ENCODE results near the gene CLEC7A. TPM values are rescaled to one million over a fixed set of nuclear protein-coding genes. Genes with fewer than 3 reads are reported as not detected.

The CLEC7A gene
- total RNA-seq, 1 experiment from 2014 or later: not detected

DNA sequence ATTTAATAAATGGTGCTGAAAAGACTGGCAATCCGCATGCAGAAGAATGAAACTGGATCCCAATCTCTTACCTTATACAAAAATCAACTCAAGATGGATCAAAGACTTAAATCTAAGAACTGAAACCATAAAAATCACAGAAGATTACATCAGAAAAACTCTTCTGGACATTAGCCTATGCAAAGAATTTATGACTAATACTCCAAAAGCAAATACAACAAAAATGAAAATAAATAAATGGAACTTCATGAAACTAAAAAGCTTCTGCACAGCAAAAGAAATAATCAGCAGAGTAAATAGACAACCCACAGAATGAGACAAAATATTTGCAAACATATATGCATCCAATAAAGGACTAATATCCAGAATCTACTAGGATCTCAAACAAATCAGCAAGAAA, 16.9 kb downstream of the CLEC7A start:
- Histone ChIP-seq H3K9ac (ENCODE audit: low read length) (no peak overlapping the region), H3K79me2 (ENCODE audit: insufficient read depth, low read length) (no peaks in the 10 kb centered on the region), H3K4me2 (ENCODE audit: low read length) (no peak overlapping the region), H3K4me3 (replicated peaks in 1 of 2; ENCODE audit: low read depth in 1 of 2, low read length in 2 of 2) (no peak overlapping the region), H3K27ac (ENCODE audit: low read depth, low read length) (no peak overlapping the region), H3K9me2 (ENCODE audit: insufficient read depth) (no peaks in the 10 kb centered on the region), H3K27me3 (ENCODE audit: insufficient read depth, low read length) (no peaks in the 10 kb centered on the region), H2AFZ (ENCODE audit: low read depth, low read length, poor library complexity, severe bottlenecking) (no peak overlapping the region), H3K36me3 (ENCODE audit: control insufficient read depth in 1 of 2, insufficient read depth in 2 of 2, low read length in 2 of 2) (no peaks in the 10 kb centered on the region), H4K20me1 (ENCODE audit: insufficient read depth) (no peaks in the 10 kb centered on the region), H3K9me3 (ENCODE audit: control insufficient read depth in 1 of 2, insufficient read depth in 1 of 2, low read depth in 1 of 2, low read length in 2 of 2) (no peaks in the 10 kb centered on the region), H3K4me1 (ENCODE audit: control insufficient read depth in 1 of 2, insufficient read depth in 2 of 2, low read length in 2 of 2) (no peaks in the 10 kb centered on the region)
- ATAC-seq (no peak), DNase-seq (ENCODE audit: low read depth, low spot score) (no peak)
- POLR2A ChIA-PET: no interaction called here
- TF ChIP-seq RAD21 (IDR thresholded peaks at IDR 0.05; ENCODE audit: low read depth) (no peak), CEBPB (IDR thresholded peaks at IDR 0.05; ENCODE audit: low read depth) (no peak), POLR2A (IDR thresholded peaks at IDR 0.05; ENCODE audit: borderline replicate concordance, extremely low read depth, insufficient read depth, insufficient read length) (no peak), YY1 (IDR thresholded peaks at IDR 0.05; ENCODE audit: extremely low read depth, insufficient replicate concordance, low read depth, low read length) (no peak), ELF1 (IDR thresholded peaks at IDR 0.05; ENCODE audit: borderline replicate concordance, low read depth) (no peak), TCF7L2 (IDR thresholded peaks at IDR 0.05; ENCODE audit: borderline replicate concordance, extremely low read depth, insufficient read depth, insufficient read length) (no peak), ZFX (IDR thresholded peaks at IDR 0.05) (no peak), ZBTB33 (IDR thresholded peaks at IDR 0.05; ENCODE audit: extremely low read depth, insufficient replicate concordance, low read length) (no peak), EGR1 (IDR thresholded peaks at IDR 0.05; ENCODE audit: low read depth) (no peak), FOSL1 (IDR thresholded peaks at IDR 0.05; ENCODE audit: low read depth) (no peak), CBX3 (IDR thresholded peaks at IDR 0.05; ENCODE audit: low read depth) (no peak), POLR2AphosphoS5 (IDR thresholded peaks at IDR 0.05; ENCODE audit: low read depth, low read length) (no peak), SRF (IDR thresholded peaks at IDR 0.05; ENCODE audit: low read depth) (no peak), EZH2phosphoT487 (IDR thresholded peaks at IDR 0.05; ENCODE audit: borderline replicate concordance) (no peak)
- TF ChIP-seq, protein P1, sequence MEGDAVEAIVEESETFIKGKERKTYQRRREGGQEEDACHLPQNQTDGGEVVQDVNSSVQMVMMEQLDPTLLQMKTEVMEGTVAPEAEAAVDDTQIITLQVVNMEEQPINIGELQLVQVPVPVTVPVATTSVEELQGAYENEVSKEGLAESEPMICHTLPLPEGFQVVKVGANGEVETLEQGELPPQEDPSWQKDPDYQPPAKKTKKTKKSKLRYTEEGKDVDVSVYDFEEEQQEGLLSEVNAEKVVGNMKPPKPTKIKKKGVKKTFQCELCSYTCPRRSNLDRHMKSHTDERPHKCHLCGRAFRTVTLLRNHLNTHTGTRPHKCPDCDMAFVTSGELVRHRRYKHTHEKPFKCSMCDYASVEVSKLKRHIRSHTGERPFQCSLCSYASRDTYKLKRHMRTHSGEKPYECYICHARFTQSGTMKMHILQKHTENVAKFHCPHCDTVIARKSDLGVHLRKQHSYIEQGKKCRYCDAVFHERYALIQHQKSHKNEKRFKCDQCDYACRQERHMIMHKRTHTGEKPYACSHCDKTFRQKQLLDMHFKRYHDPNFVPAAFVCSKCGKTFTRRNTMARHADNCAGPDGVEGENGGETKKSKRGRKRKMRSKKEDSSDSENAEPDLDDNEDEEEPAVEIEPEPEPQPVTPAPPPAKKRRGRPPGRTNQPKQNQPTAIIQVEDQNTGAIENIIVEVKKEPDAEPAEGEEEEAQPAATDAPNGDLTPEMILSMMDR (IDR thresholded peaks at IDR 0.05 in 2 of 3, conservative IDR thresholded peaks at IDR 0.05 in 1 of 3; ENCODE audit: borderline replicate concordance in 1 of 3, insufficient read depth in 1 of 3, low read depth in 2 of 3, low read length in 2 of 3): no peak
- TF ChIP-seq, protein P2, sequence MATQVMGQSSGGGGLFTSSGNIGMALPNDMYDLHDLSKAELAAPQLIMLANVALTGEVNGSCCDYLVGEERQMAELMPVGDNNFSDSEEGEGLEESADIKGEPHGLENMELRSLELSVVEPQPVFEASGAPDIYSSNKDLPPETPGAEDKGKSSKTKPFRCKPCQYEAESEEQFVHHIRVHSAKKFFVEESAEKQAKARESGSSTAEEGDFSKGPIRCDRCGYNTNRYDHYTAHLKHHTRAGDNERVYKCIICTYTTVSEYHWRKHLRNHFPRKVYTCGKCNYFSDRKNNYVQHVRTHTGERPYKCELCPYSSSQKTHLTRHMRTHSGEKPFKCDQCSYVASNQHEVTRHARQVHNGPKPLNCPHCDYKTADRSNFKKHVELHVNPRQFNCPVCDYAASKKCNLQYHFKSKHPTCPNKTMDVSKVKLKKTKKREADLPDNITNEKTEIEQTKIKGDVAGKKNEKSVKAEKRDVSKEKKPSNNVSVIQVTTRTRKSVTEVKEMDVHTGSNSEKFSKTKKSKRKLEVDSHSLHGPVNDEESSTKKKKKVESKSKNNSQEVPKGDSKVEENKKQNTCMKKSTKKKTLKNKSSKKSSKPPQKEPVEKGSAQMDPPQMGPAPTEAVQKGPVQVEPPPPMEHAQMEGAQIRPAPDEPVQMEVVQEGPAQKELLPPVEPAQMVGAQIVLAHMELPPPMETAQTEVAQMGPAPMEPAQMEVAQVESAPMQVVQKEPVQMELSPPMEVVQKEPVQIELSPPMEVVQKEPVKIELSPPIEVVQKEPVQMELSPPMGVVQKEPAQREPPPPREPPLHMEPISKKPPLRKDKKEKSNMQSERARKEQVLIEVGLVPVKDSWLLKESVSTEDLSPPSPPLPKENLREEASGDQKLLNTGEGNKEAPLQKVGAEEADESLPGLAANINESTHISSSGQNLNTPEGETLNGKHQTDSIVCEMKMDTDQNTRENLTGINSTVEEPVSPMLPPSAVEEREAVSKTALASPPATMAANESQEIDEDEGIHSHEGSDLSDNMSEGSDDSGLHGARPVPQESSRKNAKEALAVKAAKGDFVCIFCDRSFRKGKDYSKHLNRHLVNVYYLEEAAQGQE (IDR thresholded peaks at IDR 0.05; ENCODE audit: low read depth): no peak
- CTCF ChIA-PET: no interaction called here
- no TSS peak for BruUV-seq (replicated peaks)
- RAD21 ChIA-PET (ENCODE audit: low non-redundant PET in 1 of 2, low total read pairs in 2 of 2, uncharacterized antibody in 2 of 2, unreplicated experiment in 2 of 2): no interaction called here
- intact Hi-C loops (cut with micrococcal nuclease): no loop called here
